Spinal cord (tissue), 10 donors: Measurements from ENCODE around the gene RBMY1J. TPM values are rescaled to one million over a fixed set of nuclear protein-coding genes. Genes with fewer than 3 reads are reported as not detected.
"Not testable (repeated sequence)": the region's sequence is repeated elsewhere in the genome, so short reads cannot be mapped to it uniquely, and the experiment has no call there.

Source experiments
- DNase-seq, 6 donors: peaks; one replicate each; pipeline versions ENCODE4 v3.0.0 to v3.0.0-alpha.2; 2013 to 2015; ENCODE audit warnings: low spot score in 6 of 6, low read depth in 4 of 6
- H3K27ac ChIP-seq: one replicate; pipeline ENCODE4 v1.5.1; 2013; ENCODE audit warnings: low read depth, low read length, control low read depth
- H3K27me3 ChIP-seq: one replicate; pipeline ENCODE4 v1.6.1; 2013; ENCODE audit warnings: low read length; ENCODE audit not compliant: control insufficient read depth, insufficient read depth
- H3K36me3 ChIP-seq: one replicate; pipeline ENCODE4 v1.6.1; 2013; ENCODE audit warnings: low read length; ENCODE audit not compliant: control insufficient read depth, insufficient read depth
- H3K4me1 ChIP-seq: one replicate; pipeline ENCODE4 v1.6.1; 2013; ENCODE audit warnings: low read length; ENCODE audit not compliant: control insufficient read depth, insufficient read depth
- H3K4me3 ChIP-seq: one replicate; pipeline ENCODE4 v1.5.1; 2013; ENCODE audit warnings: low read depth, low read length, control low read depth
- H3K9me3 ChIP-seq: one replicate; pipeline ENCODE4 v1.6.1; 2013; ENCODE audit warnings: low read length; ENCODE audit not compliant: control insufficient read depth, insufficient read depth
- WGBS: methylation state at CpG from one replicate; pipeline ENCODE4 v1.1.5; 2013; ENCODE audit warnings: missing lambda C conversion rate; ENCODE audit not compliant: insufficient coverage; 5-methylcytosine and 5-hydroxymethylcytosine counted together
- long read RNA-seq, 4 donors: transcript quantifications; one replicate each; lab custom pipeline, GENCODE V29; 2026
- polyA plus RNA-seq, 2 donors: library from polyadenylated mRNA; unstranded; fragments of 120-200 nt; gene quantifications; one replicate each; pipeline ENCODE4 v1.2.1, GENCODE V29; 2013; ENCODE audit not compliant: insufficient read length in 2 of 2
- total RNA-seq, 2 donors: library from RNA; depleted of rRNA in 1 of 2; stranded (reverse); fragments of 120-200 nt in 1 of 2; fragments of >200 nt in 1 of 2; gene quantifications; one replicate each; pipeline versions ENCODE4 v1.2.3 to v1.2.4, GENCODE V29; 2013 to 2014
- donor health status: healthy.

The RBMY1J gene
- total RNA-seq, result not detected
- not detected for polyA plus RNA-seq
- long read RNA-seq, donor 1, result 0 reads
- long read RNA-seq, donor 2, result 0 reads
- long read RNA-seq, donor 3, result 0 reads
- long read RNA-seq, donor 4, result 0 reads

DNA sequence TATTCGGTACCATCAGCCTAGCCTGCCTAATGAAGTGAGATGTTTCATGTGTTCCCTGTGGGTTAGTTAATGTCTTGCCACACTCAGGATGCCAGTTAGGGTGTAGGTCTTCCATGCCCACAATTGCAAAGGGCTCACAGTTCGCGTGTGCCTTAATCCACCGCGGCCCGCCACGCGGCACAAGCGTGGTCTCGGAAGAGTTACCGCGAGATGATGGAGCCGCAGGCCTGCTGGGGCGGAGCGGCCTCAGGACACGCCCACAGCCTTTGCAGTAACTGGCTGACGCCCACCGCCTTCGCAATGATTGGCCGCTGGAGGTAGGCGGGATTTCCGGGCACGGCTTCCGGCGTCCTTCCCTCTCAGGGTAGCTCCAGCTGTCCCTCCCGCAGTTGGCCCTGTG lies at the start of gene RBMY1J:
TSS of gene RBMY1J (plus strand) at position 301 of the 400 bp plus-strand sequence. CDS start 2,038 bp downstream, outside the sequence.
- H3K36me3 ChIP-seq, DNase-seq: not testable (repeated sequence)
- no CpG with 5 or more reads among the region's 26 CpGs for WGBS

DNA sequence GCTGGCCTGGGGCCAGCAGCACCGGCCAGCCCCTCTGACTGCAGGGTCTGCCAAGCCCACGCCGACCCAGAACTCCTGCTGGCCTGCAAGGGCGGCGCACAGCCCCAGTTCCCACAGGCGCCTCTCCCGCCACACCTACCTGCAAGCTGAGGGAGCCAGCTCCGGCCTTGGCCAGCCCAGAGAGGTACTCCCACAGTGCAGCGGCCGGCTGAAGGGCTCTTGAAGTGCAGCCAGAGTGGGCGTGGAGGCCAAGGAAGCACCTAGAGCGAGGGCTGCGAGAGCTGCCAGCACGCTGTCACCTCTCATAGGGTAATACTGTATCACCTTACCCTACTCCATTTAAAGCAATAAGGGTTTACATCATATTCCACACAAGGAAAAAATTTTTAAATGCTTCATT lies 35.8 kb upstream of the RBMY1J start:
- Histone ChIP-seq H3K4me1 (no peaks in the 10 kb centered on the region), H3K36me3 (no peaks in the 10 kb centered on the region), H3K27me3 (no peaks in the 10 kb centered on the region), H3K4me3 (no peak overlapping the region), H3K27ac (no peak overlapping the region), H3K9me3 (no peaks in the 10 kb centered on the region)
- WGBS, result no CpG with 5 or more reads among the region's 14 CpGs
- no peak for DNase-seq

More for the DNA sequence above, at the start of gene RBMY1J:
- H3K27ac ChIP-seq, H3K4me1 ChIP-seq, H3K4me3 ChIP-seq, H3K9me3 ChIP-seq, H3K27me3 ChIP-seq: not testable (repeated sequence)

DNA sequence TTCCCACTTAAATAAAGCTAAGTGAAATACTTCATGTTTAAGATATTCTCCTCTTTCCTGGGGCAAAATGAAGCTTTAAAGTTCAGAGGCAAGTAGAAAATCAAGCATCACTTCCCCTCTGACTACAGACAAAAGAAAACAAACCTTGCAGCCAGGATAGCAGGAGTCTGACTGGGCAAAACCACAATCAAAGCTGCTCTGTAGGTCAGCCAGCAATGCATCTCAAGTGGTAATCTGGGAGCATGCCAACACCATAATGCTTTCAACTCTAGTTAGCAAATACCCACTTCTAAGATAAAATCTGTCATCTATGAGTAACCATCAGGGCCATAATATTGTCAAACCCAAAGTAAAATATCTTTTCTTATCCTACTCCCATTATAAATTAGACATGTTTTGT lies 32.6 kb upstream of the RBMY1J start:
- H3K27ac ChIP-seq, result no peak overlapping the region
- no peak for DNase-seq
- H3K4me3 ChIP-seq, result no peak overlapping the region
- no peaks in the 10 kb centered on the region for H3K27me3 ChIP-seq
- H3K4me1 ChIP-seq, result no peaks in the 10 kb centered on the region
- no peaks in the 10 kb centered on the region for H3K36me3 ChIP-seq
- H3K9me3 ChIP-seq, result no peaks in the 10 kb centered on the region

DNA sequence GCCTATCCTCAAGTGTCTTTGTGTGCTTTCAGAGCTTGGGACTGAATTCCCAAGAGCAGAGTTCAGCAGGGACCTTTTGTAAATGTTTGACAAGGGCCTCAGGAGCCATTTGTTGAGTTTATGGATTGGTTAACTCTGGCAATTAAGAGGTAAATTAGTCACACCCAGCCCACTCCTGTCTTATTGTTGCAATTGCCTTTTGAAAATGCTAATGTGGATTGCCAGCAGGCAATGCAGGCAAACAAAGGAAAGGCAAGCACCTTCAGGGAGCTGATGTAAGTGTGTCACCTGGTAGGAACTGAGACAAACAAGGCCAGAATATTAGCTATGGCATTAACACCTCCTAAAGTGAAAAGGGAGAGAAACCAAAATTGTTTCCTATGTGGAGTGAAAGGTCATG lies 29.7 kb upstream of the RBMY1J start:
- Histone ChIP-seq H3K4me3 (no peak overlapping the region), H3K9me3 (no peaks in the 10 kb centered on the region)

DNA sequence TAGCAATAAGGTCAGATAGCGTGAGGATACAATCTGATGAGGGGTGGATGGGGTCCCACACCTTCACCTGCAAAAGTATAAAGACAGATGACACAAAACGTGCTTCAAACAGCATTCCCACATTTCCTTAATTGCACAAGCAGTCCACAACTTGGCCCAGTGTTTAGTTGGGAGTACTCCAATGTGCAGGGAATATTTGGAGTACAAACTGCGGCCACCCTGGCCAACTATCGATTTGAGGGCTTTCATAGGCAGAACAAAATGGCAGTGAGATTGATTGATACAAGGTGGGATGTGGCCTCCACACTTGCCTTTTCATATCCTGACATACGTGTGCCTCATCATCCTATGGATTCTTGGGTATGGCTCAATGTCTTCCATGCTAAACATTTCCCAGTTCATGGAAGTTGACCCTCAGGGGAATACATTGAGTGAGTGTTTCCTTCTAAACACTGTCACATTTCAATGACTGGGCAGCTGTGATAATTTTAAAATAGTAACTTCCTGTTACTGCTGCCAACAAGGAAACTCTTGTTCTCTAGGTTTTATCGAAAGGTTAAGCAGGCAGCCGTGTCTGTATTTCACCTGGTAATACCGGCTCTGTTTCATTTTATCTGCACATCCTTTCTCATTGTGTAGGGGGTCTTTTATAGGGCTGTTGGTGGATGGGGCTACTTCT lies 41.6 kb downstream of the RBMY1J start:
- not testable (repeated sequence) for H3K9me3 ChIP-seq, H3K4me1 ChIP-seq, H3K36me3 ChIP-seq, H3K4me3 ChIP-seq, H3K27ac ChIP-seq, DNase-seq, H3K27me3 ChIP-seq
- no CpG with 5 or more reads among the region's 8 CpGs for WGBS

More for the DNA sequence above, 29.7 kb upstream of the RBMY1J start:
- H3K27ac ChIP-seq, result no peak overlapping the region
- H3K4me1 ChIP-seq, result no peaks in the 10 kb centered on the region
- no peaks in the 10 kb centered on the region for H3K36me3 ChIP-seq
- no peak for DNase-seq
- H3K27me3 ChIP-seq, result no peaks in the 10 kb centered on the region

DNA sequence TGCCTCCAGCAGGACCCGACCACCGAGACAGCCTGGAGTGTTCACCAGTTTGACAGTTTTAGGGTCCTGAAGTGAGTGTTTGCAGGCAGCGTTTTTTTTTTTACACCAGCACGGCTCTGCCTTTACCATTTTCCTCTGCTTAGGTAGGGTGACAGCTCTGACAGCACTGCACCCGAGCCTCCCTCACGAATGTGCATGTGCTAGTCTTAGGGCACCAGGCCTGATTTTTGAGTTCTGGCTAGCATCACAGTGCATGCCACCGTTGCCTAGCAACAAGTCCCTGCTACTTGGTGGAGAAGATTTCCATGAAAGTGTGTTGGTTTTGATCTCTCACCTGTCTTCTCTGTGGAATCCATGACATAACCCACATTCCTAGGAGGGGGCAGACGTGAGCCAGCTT lies 52.3 kb downstream of the RBMY1J start:
- H3K4me1 ChIP-seq, H3K27me3 ChIP-seq, H3K27ac ChIP-seq, DNase-seq, H3K9me3 ChIP-seq, H3K4me3 ChIP-seq, H3K36me3 ChIP-seq: not testable (repeated sequence)
- WGBS, result no CpG with 5 or more reads among the region's 8 CpGs

DNA sequence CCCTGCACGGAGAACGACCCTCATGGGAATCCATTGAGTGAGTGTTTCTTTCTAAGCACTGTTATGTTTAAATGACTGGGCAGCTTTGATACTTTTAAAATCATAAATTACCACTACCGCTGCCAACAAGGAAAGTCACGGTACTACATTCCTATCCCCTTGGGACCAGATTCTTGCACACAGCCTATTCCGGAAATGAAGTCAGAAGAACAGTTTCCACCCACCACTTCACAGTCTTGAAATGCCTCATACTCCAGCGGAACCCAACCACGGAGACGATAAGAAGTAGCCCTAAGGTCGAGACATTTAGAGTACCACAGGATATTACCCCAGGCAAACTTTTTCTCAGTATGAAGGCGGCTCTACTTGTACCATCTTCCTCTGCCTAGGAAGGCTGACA lies 58.8 kb downstream of the RBMY1J start:
- H3K27me3 ChIP-seq, H3K27ac ChIP-seq, H3K4me1 ChIP-seq, H3K4me3 ChIP-seq, DNase-seq, H3K9me3 ChIP-seq, H3K36me3 ChIP-seq: not testable (repeated sequence)
- no CpG with 5 or more reads among the region's 10 CpGs for WGBS

Other genes starting within 250 kb of the RBMY1J start
- gene RBMY1F, start 220.5 kb upstream of the RBMY1J start, total RNA-seq, result not detected
- not detected for gene RBMY1F, start 220.5 kb upstream of the RBMY1J start, polyA plus RNA-seq